ENCODE measurements around the gene KRT28. TPM values are rescaled to one million over a fixed set of nuclear protein-coding genes. Genes with fewer than 3 reads are reported as not detected.

Gene KRT28
- total and polyA plus RNA-seq, 2 donors (not counting 3 experiments of a cell fraction or from before 2014, with no cell fraction given): not detected

DNA sequence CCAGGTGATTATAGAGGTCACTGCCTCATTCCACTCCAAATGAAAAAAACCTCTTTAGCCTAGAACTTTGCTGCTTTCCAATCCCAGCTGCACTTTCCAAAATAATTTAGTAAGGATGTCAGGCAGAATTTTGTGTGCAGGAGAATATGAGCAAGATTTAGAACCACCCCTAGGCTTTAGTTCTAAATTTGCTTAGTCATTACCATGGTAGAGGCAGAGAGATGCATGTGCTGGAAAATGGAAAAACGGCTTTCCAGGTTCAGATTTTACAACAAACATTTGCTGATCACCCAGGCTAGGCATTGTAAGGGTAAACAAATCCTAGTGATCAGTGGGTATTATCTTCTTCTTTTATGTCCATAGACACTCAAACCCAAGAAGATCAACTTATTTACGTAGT is 34.1 kb downstream of the KRT28 start:
- Histone ChIP-seq H3K9me3 (replicated peaks; ENCODE audit: control insufficient read depth, insufficient read depth, low read length) (no peaks in the 10 kb centered on the region), H3K9me1 (replicated peaks; ENCODE audit: control insufficient read depth, extremely low read depth, insufficient read depth, low read length) (no peaks in the 10 kb centered on the region), H3K27me3 (ENCODE audit: control insufficient read depth in 2 of 2, insufficient read depth in 2 of 2, low read length in 2 of 2) (peaks cover 2 to 5% of the 10 kb centered on the region in 2 experiments), H3K79me2 (ENCODE audit: control insufficient read depth, insufficient read depth, low read length) (no peaks in the 10 kb centered on the region), H3K4me1 (ENCODE audit: control insufficient read depth, extremely low read depth, insufficient read depth, low read length) (no peaks in the 10 kb centered on the region), H3K9ac (replicated peaks; ENCODE audit: extremely low read depth, insufficient read depth, low read length) (no peak overlapping the region), H4K20me1 (replicated peaks; ENCODE audit: control insufficient read depth, extremely low read depth, insufficient read depth, low read length) (no peaks in the 10 kb centered on the region), H3K4me3 (replicated peaks in 1 of 3; ENCODE audit: insufficient read depth in 1 of 3, low read depth in 1 of 3, low read length in 3 of 3) (no peak overlapping the region), H2AFZ (ENCODE audit: low read depth, low read length) (no peak overlapping the region), H3K36me3 (ENCODE audit: control insufficient read depth in 2 of 2, extremely low read depth in 1 of 2, insufficient read depth in 2 of 2, low read length in 2 of 2) (no peaks in the 10 kb centered on the region), H3K4me2 (ENCODE audit: insufficient read depth, low read length) (no peak overlapping the region), H3K27ac (ENCODE audit: insufficient read depth, low read depth, low read length) (no peak overlapping the region)
- intact Hi-C loops (cut with micrococcal nuclease): no loop called here
- ChIA-PET POLR2A (no interaction called here), CTCF (no interaction called here)
- no TSS peak for BruUV-seq (replicated peaks)
- DNase-seq (ENCODE audit: low read depth, low spot score) (no peak), FAIRE-seq (no peak)
- dilution Hi-C loops (cut with MboI; ENCODE audit: extremely low pct_ligation_motif_present, low sequenced_read_pairs): no loop called here
- TF ChIP-seq GATA2 (IDR thresholded peaks at IDR 0.05; ENCODE audit: insufficient read depth, insufficient read length, low read depth, low read length) (no peak), JUN (IDR thresholded peaks at IDR 0.05; ENCODE audit: borderline replicate concordance, insufficient read depth, insufficient read length, low read depth) (no peak), POLR2A (IDR thresholded peaks at IDR 0.05; ENCODE audit: low read depth, low read length) (no peak), FOS (IDR thresholded peaks at IDR 0.05; ENCODE audit: borderline replicate concordance, insufficient read depth, low read length) (no peak), EZH2 (IDR thresholded peaks at IDR 0.05; ENCODE audit: borderline replicate concordance, low read depth, low read length, severe bottlenecking) (no peak), POLR2AphosphoS5 (IDR thresholded peaks at IDR 0.05; ENCODE audit: insufficient read depth, low read depth, low read length) (no peak), MYC (IDR thresholded peaks at IDR 0.05; ENCODE audit: low read depth, low read length) (no peak)
- TF ChIP-seq, protein P1, sequence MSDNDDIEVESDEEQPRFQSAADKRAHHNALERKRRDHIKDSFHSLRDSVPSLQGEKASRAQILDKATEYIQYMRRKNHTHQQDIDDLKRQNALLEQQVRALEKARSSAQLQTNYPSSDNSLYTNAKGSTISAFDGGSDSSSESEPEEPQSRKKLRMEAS (IDR thresholded peaks at IDR 0.05; ENCODE audit: insufficient read depth, insufficient read length): no peak
- TF ChIP-seq, protein P2, sequence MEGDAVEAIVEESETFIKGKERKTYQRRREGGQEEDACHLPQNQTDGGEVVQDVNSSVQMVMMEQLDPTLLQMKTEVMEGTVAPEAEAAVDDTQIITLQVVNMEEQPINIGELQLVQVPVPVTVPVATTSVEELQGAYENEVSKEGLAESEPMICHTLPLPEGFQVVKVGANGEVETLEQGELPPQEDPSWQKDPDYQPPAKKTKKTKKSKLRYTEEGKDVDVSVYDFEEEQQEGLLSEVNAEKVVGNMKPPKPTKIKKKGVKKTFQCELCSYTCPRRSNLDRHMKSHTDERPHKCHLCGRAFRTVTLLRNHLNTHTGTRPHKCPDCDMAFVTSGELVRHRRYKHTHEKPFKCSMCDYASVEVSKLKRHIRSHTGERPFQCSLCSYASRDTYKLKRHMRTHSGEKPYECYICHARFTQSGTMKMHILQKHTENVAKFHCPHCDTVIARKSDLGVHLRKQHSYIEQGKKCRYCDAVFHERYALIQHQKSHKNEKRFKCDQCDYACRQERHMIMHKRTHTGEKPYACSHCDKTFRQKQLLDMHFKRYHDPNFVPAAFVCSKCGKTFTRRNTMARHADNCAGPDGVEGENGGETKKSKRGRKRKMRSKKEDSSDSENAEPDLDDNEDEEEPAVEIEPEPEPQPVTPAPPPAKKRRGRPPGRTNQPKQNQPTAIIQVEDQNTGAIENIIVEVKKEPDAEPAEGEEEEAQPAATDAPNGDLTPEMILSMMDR (IDR thresholded peaks at IDR 0.05; ENCODE audit: extremely low read depth in 1 of 2, insufficient read depth in 1 of 2, low read depth in 1 of 2, low read length in 2 of 2): no peak

Data from endothelial cell of umbilical vein (primary cell).